HG02885 (cell line): ENCODE results near the gene ST6GALNAC3.

Experiments used
- ATAC-seq: cut with Tn5 transposase; IDR thresholded peaks from one replicate; pipeline ENCODE4 v1.9.1; 2021; ENCODE audit warnings: mild to moderate bottlenecking; ENCODE audit not compliant: unreplicated experiment, poor library complexity

The ST6GALNAC3 gene

GRCh38 chr1:76542359-76542758 is 467.8 kb downstream of the ST6GALNAC3 start:
- ATAC-seq: no peak

- no peak for ATAC-seq
Observed at GRCh38 chr1:76543495-76543894, 468.9 kb downstream of the ST6GALNAC3 start.

- no peak for ATAC-seq
Observed at GRCh38 chr1:76546354-76546933, 471.9 kb downstream of the ST6GALNAC3 start.

- no peak for ATAC-seq
Observed at GRCh38 chr1:76547916-76548315, 473.4 kb downstream of the ST6GALNAC3 start.

- no peak for ATAC-seq
Observed at GRCh38 chr1:76548513-76549100, 474.1 kb downstream of the ST6GALNAC3 start.

- no peak for ATAC-seq
Observed at GRCh38 chr1:76554283-76554682, 479.7 kb downstream of the ST6GALNAC3 start.

GRCh38 chr1:76562292-76562691 is 487.7 kb downstream of the ST6GALNAC3 start:
- no peak for ATAC-seq

- no peak for ATAC-seq
Observed at GRCh38 chr1:76568573-76569238, 494.2 kb downstream of the ST6GALNAC3 start.

GRCh38 chr1:76571248-76571647 is 496.7 kb downstream of the ST6GALNAC3 start:
- ATAC-seq: no peak

GRCh38 chr1:76572229-76572628 is 497.7 kb downstream of the ST6GALNAC3 start:
- no peak for ATAC-seq

- no peak for ATAC-seq
Observed at GRCh38 chr1:76576876-76577524, 502.5 kb downstream of the ST6GALNAC3 start.

- ATAC-seq: no peak
Observed at GRCh38 chr1:76577525-76578185, 503.1 kb downstream of the ST6GALNAC3 start.

- ATAC-seq: no peak
Observed at GRCh38 chr1:76580206-76580605, 505.7 kb downstream of the ST6GALNAC3 start.

- no peak for ATAC-seq
Observed at GRCh38 chr1:76581712-76582111, 507.2 kb downstream of the ST6GALNAC3 start.

- no peak for ATAC-seq
Observed at GRCh38 chr1:76583235-76583868, 508.8 kb downstream of the ST6GALNAC3 start.

- no peak for ATAC-seq
Observed at GRCh38 chr1:76583875-76584477, 509.4 kb downstream of the ST6GALNAC3 start.

- ATAC-seq: no peak
Observed at GRCh38 chr1:76585980-76586674, 511.6 kb downstream of the ST6GALNAC3 start.

- ATAC-seq: no peak
Observed at GRCh38 chr1:76587212-76587611, 512.7 kb downstream of the ST6GALNAC3 start.

GRCh38 chr1:76591461-76591860 is 516.9 kb downstream of the ST6GALNAC3 start:
- ATAC-seq: no peak
